OCI-LY1 (cell line): ENCODE results near the gene ZDHHC12.

Experiments
- EZH2 ChIP-seq: fragments of 200-600 bp; sonication (generic), shearing (Covaris generic); IDR thresholded peaks from 2 replicates; pipeline ENCODE4 v1.8.0; 2017; ENCODE audit warnings: borderline replicate concordance, mixed run types, mild to moderate bottlenecking, antibody characterized with exemption, low read length, moderate library complexity, mixed read lengths
- TF ChIP-seq, protein P1 (sequence below): fragments of 200-600 bp; sonication (generic), shearing (Covaris generic); IDR thresholded peaks from 2 replicates; pipeline ENCODE4 v1.5.1; 2017; ENCODE audit warnings: mild to moderate bottlenecking, antibody characterized with exemption, low read length, moderate library complexity, mixed read lengths

DNA sequence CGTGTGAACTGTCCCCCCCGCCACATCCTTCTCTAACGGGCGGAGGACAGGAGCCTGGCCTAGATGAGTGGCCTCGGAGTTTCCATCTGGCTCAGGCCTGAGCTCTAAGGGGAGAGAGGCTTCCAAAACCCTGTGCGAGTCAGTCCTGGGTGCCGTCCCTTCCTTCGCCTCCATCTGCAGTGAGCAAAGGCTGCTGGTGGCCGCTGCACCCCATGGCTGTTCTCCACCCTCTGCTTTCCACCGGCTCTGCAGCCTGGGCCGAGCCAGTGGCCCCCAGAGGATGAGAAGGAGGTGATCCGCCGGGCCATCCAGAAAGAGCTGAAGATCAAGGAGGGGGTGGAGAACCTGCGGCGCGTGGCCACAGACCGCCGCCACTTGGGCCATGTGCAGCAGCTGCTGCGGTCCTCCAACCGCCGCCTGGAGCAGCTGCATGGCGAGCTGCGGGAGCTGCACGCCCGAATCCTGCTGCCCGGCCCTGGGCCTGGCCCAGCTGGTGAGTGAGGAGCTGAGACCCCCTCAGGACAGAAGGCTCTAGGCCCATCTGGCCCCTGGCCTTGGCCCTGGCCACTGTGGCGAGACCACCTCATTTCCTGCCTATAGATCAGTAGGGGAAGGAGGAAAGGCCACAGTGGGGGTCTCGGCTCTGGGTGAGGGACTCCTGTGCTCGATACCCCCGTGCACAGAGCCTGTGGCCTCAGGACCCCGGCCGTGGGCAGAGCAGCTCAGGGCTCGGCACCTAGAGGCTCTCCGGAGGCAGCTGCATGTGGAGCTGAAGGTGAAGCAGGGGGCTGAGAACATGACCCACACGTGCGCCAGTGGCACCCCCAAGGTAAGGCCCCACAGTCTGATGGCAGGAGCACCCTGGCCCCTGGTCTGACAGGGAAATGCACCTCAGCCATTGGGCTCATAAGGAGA lies 18.6 kb downstream of the ZDHHC12 start:
- TF ChIP-seq, protein P1, sequence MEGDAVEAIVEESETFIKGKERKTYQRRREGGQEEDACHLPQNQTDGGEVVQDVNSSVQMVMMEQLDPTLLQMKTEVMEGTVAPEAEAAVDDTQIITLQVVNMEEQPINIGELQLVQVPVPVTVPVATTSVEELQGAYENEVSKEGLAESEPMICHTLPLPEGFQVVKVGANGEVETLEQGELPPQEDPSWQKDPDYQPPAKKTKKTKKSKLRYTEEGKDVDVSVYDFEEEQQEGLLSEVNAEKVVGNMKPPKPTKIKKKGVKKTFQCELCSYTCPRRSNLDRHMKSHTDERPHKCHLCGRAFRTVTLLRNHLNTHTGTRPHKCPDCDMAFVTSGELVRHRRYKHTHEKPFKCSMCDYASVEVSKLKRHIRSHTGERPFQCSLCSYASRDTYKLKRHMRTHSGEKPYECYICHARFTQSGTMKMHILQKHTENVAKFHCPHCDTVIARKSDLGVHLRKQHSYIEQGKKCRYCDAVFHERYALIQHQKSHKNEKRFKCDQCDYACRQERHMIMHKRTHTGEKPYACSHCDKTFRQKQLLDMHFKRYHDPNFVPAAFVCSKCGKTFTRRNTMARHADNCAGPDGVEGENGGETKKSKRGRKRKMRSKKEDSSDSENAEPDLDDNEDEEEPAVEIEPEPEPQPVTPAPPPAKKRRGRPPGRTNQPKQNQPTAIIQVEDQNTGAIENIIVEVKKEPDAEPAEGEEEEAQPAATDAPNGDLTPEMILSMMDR, result no peak
- TF ChIP-seq EZH2, result no peak
